Activated naive CD4-positive, alpha-beta T cell (primary cell): ENCODE measurements around the gene ALPK3.

Experiments
- DNase-seq, 4 experiments: peaks; one replicate each; lab custom pipeline; 2025; lab: John Stamatoyannopoulos, UW

The ALPK3 gene, protein sequence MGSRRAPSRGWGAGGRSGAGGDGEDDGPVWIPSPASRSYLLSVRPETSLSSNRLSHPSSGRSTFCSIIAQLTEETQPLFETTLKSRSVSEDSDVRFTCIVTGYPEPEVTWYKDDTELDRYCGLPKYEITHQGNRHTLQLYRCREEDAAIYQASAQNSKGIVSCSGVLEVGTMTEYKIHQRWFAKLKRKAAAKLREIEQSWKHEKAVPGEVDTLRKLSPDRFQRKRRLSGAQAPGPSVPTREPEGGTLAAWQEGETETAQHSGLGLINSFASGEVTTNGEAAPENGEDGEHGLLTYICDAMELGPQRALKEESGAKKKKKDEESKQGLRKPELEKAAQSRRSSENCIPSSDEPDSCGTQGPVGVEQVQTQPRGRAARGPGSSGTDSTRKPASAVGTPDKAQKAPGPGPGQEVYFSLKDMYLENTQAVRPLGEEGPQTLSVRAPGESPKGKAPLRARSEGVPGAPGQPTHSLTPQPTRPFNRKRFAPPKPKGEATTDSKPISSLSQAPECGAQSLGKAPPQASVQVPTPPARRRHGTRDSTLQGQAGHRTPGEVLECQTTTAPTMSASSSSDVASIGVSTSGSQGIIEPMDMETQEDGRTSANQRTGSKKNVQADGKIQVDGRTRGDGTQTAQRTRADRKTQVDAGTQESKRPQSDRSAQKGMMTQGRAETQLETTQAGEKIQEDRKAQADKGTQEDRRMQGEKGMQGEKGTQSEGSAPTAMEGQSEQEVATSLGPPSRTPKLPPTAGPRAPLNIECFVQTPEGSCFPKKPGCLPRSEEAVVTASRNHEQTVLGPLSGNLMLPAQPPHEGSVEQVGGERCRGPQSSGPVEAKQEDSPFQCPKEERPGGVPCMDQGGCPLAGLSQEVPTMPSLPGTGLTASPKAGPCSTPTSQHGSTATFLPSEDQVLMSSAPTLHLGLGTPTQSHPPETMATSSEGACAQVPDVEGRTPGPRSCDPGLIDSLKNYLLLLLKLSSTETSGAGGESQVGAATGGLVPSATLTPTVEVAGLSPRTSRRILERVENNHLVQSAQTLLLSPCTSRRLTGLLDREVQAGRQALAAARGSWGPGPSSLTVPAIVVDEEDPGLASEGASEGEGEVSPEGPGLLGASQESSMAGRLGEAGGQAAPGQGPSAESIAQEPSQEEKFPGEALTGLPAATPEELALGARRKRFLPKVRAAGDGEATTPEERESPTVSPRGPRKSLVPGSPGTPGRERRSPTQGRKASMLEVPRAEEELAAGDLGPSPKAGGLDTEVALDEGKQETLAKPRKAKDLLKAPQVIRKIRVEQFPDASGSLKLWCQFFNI (N-terminal part only)

DNA sequence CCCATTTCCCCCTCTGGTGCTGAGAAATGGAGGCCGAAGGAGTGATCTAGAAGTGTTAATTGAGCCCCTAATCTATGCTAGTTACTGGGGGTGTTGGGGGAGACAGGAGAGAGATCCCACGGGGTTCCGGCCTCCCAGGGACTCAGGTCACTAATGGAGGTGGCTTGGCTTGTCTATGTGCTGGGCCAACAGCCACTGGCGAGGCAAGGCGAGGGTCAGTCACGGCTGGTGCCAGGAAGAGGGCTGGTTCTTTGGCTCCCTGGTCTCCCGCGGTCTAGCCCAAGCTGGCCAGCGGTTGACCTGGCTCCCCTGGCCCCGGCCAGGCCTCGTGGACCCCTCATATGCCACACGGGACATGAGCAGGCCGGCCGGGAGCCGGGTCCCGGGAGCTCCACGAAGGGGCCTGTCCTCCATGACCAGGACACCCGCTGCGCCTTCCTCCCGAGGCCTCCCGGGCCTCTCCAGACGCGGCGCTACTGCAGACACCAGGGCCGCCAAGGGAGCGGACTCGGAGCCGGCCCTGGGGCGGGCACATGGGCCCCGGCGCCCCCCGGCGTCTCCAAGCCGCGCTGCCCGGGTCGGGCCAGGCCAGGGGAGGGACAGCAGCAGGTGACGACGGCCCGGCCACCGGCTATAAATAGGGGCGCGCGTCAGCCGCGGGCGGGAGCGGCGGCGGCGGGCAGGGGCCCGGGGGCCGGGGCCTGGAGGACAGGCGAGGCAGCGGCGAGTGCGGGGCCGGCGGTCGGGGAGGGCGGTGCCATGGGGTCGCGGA, at the start of gene ALPK3:
TSS of gene ALPK3 (plus strand) at position 663 of the 772 bp plus-strand sequence. CDS start at position 760, 97 bp downstream.
- DNase-seq, result no peak

DNA sequence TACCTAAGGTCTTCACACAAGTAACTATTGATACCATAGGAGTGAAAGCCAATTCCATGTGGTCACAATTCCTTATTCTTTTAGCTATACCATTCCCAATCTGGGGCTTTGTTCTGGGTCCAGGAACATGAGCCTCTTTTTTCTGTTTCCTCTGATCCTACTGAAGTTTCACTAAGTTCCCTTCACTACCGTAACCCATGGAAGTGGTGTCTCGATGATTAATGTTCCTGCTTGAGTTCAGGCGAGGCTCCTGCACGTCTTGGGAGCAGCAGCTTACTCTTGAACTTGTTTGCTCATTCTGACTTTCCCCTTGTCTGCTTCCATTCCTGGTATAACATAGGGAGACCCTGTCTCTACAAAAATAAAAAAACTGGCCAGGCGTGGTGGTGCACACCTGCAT, 45.1 kb upstream of the ALPK3 start:
- no peak for DNase-seq

DNA sequence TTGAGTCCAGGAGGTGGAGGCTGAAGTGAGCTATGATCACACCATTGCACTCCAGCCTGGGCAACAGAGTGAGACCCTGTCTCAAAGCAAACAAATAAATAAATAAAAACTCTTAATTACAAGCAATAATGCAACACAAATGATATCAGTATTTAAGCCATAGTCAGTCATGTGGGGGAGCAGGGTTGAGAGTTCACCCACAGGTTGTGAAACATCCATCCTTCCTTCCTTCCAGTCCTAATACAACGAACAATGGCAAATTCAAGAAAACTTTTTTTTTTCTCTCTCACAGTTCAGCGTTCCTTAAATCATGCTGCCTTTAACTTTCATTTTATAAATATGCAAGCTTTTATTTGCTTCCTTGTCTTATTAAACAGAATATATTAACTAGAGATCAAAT, 44.7 kb upstream of the ALPK3 start:
- DNase-seq, result no peak

DNA sequence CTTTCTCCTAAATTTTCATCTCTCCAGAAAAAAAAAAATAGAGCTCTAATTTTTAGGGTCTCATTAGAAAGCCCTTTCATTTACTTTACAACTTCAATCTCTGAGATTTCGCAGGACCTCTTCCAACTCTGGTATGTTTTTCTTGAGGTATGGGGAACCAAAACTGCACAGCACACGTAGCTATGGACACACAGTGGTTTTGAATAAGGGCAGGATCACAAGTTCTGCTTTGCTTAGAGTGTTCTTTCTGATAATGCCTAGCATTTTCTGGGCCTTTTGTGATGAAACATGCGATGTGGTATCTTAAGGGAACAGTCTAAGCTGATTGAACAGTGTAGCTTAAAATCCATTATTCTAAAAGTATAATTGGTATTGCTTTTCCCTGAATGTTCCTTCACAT, 43.4 kb upstream of the ALPK3 start:
- no peak for DNase-seq

DNA sequence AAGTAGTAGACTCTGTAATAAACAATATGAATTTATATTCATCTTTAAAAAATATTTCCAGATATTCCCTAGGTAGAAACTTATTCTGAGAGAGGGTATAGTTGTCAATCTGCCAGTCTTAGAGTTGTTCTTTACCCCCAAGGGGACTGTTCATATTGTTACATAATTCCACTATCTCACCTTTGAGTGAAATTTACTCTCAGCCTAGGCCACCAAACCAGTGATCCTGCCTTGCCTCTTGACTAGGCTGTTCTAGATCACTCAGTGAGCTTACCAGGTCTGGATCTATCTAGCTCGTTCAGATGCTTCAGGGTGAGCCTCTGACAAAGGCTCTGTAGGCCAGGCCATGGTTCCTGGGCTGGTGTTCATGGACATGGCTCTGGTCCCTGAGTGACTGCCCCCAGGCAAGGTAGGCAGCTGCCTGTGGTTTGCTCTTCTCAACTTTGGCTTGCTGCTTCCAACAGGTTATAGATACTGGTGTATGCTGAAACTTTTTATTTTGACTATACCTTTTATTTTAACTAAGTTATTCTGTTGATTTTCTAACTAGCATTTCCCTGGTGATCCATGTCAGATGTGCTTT, 41.2 kb upstream of the ALPK3 start:
- DNase-seq, result no peak

DNA sequence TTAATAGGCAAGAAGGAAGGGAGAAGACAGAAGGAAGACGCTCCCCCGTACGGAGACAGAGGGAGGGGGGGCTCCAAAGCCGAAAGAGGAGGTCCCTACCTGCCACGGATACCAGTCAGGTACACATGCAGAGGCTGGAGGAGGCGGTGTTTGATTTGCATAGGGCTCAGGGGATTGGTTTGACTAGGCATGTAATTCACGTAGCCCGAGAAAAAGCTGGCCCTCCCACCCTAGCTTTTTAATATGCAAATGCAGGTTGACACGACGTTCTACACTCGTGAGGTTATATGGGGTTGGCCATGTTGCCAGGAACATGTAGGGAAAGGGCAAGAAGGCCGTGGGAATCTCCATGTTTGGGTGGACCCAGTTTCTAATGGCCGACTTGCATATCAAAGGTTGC, 39.0 kb upstream of the ALPK3 start:
- DNase-seq, result no peak

DNA sequence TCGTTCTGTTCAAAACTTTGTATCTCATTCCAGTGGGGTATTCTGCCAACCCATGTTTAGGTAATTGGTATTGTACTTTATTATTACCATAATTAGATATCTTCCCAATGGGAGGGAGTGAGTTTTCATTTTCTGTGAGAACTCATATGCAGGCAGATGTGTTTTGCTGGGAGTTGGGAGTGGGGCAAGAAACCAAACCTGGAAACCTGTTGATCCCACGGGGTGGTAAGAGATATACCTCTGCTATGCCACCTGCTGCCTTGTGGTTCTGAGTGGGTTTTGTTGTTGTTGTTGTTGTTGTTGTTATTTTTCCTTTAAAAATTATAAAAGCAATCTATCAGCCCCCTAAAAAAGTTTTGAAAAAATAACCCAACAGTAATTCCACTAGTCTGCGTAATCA, 36.7 kb upstream of the ALPK3 start:
- no peak for DNase-seq

DNA sequence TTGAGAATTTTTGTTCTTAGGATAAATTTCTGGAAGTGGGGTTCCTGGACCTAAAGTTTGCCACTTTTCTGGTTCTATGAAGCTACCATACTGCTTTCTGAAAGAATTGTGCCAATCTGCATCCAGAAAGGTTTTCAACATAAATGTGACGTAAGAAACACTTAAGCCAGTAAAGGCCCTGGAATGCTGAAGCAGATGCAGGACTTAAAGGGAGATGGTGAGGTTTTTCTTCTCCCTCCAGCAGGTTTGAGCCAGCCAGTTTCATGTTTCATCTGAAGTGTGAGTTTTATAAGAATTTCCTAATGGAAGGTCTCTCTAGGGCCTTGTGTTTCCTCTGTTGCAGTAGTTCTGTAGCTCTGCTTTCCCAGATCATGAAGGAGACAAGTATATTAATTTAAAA, 35.7 kb upstream of the ALPK3 start:
- DNase-seq, result no peak

DNA sequence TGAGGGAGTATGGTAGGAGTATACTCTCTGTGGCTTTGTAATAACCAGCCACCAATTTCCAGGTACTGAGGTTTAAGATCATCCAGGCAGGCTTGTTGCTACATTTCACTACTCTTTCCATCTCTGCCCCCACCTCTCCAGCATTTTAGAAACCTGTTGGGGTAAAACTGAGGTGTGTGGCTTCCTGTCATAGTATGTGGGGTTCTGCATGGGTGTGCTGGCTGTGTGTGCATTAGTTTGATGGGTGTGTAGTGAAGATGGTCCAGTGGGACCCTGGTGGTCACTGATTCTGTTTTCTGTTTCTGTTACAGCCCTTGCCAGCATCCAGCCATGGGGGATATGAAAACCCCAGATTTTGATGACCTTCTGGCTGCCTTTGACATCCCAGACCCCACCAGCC, 34.8 kb upstream of the ALPK3 start:
- DNase-seq, result no peak

DNA sequence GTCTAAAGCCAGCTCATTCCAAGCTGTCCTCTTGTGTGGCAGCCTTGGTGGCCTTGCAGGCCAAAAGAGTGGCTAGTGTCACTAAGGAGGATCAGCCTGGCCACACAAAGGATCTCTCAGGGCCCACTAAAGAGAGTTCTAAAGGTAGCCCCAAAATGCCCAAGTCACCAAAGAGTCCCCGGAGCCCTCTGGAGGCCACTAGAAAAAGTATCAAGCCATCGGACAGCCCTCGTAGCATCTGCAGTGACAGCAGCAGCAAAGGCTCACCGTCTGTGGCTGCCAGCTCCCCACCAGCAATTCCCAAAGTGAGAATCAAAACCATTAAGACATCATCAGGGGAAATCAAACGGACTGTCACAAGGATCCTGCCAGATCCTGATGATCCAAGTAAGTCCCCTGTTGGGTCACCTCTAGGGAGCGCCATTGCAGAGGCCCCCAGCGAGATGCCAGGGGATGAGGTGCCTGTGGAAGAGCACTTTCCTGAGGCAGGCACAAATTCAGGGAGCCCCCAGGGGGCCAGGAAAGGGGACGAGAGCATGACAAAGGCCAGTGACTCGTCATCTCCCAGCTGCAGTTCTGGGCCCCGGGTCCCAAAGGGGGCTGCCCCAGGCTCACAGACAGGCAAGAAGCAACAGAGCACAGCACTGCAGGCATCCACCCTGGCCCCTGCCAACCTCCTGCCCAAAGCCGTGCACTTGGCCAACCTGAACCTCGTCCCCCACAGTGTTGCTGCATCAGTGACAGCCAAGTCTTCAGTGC, 33.5 kb upstream of the ALPK3 start:
- no peak for DNase-seq

DNA sequence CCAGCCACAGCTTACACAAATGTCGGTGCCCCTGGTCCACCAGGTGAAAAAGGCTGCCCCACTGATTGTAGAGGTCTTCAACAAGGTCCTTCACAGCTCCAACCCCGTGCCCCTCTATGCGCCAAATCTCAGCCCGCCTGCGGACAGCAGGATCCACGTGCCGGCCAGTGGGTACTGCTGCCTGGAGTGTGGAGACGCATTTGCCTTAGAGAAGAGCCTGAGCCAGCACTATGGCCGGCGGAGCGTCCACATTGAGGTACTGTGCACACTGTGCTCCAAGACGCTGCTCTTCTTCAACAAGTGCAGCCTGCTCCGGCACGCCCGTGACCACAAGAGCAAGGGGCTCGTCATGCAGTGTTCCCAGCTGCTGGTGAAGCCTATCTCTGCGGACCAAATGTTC, 32.9 kb upstream of the ALPK3 start:
- no peak for DNase-seq

DNA sequence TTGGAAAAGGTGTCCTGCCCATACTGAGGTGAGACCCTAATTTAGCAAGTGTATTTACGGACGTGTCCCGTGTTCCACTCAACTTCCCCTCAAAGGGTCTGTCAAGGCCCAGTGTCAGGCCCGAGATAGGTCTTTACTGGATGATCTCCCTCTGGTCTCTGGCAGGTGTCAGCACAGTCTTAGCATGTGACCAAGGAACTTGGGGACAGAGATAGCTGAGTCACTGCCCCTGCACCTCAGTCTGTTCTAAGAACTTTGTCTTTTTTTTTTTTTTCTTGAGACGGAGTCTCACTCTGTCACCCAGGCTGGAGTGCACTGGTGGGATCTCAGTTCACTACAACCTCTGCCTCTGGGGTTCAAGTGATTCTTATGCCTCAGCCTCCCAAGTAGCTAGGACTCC, 32.1 kb upstream of the ALPK3 start:
- DNase-seq, result no peak

DNA sequence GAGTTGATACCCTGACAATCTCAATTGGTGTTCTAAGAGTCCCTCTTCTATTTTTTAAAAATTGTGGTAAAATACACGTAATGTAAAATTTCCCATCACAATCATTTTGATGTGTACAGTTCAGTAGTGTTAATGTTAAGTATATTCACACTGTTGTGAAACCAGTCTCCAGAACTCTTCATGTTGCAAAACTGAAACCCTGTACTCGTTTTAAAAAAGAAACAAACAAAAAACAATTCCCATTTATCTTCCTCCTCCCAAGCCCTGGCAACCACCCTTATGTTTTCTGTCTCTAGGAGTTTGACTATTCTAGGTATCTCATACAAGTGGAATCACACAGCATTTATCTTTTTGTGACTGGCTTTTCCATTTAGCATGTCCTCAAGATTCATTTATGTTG, 28.7 kb upstream of the ALPK3 start:
- DNase-seq, result no peak

DNA sequence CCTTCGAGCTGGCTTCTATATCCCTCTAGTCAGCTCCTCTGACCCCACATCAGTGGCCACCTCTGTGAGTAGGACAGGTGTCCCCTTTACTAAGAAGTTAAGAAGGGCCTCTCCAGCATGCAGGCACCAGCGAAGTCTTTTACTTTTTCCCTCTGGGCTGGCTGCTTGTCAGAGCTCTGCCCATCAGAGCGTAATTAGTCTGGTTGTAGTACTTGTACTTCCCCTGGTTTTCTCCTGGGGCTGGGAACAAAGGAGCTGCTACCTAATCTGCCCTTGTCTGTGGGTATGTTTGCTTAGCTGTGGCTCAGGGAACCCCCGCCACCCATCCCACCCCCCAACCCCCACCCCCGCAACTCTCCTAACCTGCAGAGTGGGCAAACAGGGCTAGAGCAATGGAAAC, 27.4 kb upstream of the ALPK3 start:
- DNase-seq, result no peak

DNA sequence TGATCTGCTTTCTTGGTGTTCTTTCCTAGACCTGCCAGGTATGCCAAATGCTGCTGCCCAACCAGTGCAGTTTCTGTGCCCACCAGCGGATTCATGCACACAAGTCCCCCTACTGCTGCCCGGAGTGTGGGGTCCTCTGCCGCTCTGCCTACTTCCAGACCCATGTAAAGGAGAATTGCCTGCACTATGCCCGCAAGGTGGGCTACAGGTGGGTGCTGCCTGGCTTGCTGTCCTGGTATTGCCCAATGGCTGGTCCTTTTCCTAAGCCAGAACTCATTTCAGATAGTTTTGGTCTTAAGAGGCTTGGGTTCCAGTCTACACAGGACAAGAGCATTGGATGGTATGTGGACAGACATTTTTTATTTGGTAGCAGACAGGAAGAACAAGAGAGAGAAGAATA, 26.5 kb upstream of the ALPK3 start:
- no peak for DNase-seq

DNA sequence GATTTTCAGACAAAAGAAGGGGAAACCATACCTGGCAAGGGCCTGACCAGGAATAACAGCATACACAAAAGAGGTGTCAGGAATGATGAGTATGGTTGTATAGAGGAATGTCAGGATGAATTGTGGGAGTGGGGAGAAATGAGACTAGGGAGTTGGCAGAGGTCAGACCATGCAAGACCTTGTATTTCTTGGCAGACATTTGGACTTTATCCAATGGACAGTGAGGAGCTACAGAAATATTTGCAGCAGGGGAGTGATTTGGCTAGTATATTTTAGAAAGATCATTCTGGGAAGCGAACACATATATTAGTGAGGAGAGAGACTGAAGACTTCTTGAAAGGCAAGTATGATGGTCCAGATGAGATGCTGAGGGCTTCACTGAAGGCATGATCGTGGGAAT, 25.4 kb upstream of the ALPK3 start:
- no peak for DNase-seq

DNA sequence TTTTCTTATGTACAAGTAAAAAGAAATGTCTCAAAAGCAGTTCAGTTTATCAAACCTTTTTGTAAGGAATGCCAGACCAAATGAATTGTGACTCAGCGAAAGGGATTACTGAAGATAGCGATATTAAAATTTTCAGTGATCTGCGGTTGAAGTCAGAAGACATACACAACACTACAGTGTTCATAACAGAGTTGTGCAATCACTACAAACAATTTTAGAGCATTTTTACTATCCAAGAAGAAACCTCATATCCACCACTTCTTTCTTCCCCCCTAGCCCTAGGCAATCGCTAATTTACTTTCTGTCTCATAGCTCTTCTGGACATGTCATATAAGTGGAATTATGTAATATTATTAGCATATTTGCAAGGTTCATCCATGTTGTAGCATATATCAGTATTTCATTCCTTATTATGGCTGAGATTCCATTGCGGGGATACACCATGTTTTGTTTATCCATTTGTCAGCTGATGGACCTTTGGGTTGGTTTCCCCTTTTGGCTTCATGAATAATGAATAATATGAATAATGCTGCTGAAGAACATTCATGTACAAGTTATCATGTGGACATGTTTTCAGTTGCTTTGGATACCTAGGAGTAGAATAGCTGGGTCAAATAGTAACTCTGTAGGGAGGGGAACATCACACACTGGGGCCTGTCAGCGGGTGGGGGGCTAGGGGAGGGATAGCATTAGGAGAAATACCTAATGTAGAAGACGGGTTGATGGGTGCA, 23.6 kb upstream of the ALPK3 start:
- no peak for DNase-seq

DNA sequence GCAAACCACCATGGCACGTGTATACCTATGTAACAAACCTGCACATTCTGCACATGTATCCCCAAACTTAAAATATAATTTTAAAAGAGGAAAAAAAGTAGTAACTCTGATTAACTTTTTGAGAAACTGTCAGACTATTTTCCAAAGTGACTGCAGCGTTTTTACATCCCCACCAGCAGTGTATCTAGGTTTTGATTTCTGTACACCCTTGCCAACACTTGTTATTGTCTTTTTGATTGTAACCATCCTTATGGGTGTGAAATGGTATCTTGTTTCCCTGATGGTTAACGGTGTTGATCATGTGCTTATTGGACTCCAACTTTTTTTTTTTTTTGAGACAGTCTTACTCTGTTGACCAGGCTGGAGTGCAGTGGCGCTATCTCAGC, 23.0 kb upstream of the ALPK3 start:
- no peak for DNase-seq

DNA sequence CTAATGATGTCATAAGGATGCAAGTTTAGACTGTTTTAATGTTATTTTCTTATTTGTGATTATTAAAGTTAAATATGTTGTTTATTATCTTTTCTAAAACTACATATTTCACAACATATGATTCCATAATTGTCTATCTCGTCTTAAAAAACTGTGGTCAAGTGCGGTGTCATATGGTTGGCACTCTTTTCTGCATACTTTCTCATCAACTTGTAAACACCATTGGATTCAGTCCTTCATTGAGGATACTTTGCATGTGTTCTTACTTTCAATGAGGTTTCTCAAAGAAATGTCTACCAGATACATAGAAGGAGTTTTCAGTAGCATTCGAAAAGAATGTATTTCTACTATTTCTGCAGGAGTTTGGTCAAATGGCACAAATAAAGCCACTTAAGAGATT, 22.0 kb upstream of the ALPK3 start:
- no peak for DNase-seq

DNA sequence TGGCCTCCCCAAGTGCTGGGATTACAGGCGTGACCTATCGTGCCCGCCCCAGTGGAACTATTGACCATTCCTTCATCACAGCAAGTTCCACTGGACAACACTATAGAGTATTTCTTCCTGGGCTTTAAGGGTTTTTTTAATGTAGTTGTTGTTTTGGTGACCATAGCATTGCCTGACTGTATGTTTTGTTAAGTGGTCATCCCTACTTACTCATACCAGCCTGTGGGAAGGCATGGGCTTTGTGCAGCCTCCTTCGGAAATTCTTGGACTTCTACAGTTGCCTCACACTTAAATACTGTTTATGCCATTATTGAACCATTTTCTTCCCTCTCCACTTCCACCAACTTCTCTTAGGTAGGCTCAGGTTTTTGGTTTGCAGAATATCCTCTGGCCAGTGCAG, 19.9 kb upstream of the ALPK3 start:
- no peak for DNase-seq
